Astrocyte (in vitro differentiated cells and primary cell): ENCODE data around the gene DLL1.

ENCODE experiments used
- CTCF ChIP-seq: IDR thresholded peaks from 2 replicates; pipeline ENCODE4 v1.5.1; 2011; ENCODE audit warnings: low read depth, mild to moderate bottlenecking, inconsistent platforms, low read length, moderate library complexity; ENCODE audit not compliant: insufficient read depth
- EZH2 ChIP-seq: IDR thresholded peaks from 2 replicates; pipeline ENCODE4 v1.6.1; 2012; ENCODE audit warnings: mild to moderate bottlenecking, low read length, inconsistent platforms; ENCODE audit not compliant: insufficient read depth

- TF ChIP-seq CTCF = no peak
- TF ChIP-seq EZH2 = no peak
These were observed 34.2 kb downstream of the DLL1 start for GRCh38 chr6:170256641-170257040.
